DND-41 (cell line): Measurements from ENCODE around the gene ACVR1C.

ENCODE experiments used
- ATAC-seq: fragments of 200-7000 bp; cut with Tn5 transposase; 3 replicates; pipeline ENCODE4 v1.9.1; 2021; ENCODE audit warnings: low read depth; ENCODE audit not compliant: insufficient read depth
- DNase-seq: peaks from one replicate; pipeline ENCODE4 v3.0.0-alpha.2; 2020
- H2AFZ ChIP-seq: 2 replicates; pipeline ENCODE4 v1.6.0; 2012; ENCODE audit warnings: low read depth, low read length
- H3K27ac ChIP-seq: 2 replicates; pipeline ENCODE4 v1.5.1; 2012; ENCODE audit warnings: low read length, inconsistent platforms
- H3K27me3 ChIP-seq: fragments of 200-600 bp; sonication (generic); 2 replicates; pipeline ENCODE4 v1.6.0; 2012; ENCODE audit warnings: low read length, mild to moderate bottlenecking, inconsistent platforms; ENCODE audit not compliant: insufficient read depth, poor library complexity
- H3K36me3 ChIP-seq: 2 replicates; pipeline ENCODE4 v1.5.1; 2012; ENCODE audit warnings: low read length, inconsistent platforms; ENCODE audit not compliant: insufficient read depth
- H3K4me1 ChIP-seq: 2 replicates; pipeline ENCODE4 v1.5.1; 2012; ENCODE audit warnings: mild to moderate bottlenecking, low read length; ENCODE audit not compliant: insufficient read depth
- H3K4me2 ChIP-seq: 2 replicates; pipeline ENCODE4 v1.6.0; 2012; ENCODE audit warnings: mild to moderate bottlenecking, moderate library complexity, low read length, inconsistent platforms; ENCODE audit not compliant: insufficient read depth
- H3K4me3 ChIP-seq, 2 experiments: fragments of 200-600 bp in 1 of 2; shearing (Covaris generic) in 1 of 2; 2 replicates each; pipeline ENCODE4 v1.5.1; 2012 to 2016; ENCODE audit warnings: inconsistent platforms in 2 of 2, low read length in 2 of 2, mild to moderate bottlenecking in 2 of 2, low read depth in 1 of 2, moderate library complexity in 1 of 2
- H3K79me2 ChIP-seq: 2 replicates; pipeline ENCODE4 v1.6.0; 2012; ENCODE audit warnings: low read length, inconsistent platforms; ENCODE audit not compliant: insufficient read depth
- H3K9ac ChIP-seq: 2 replicates; pipeline ENCODE4 v1.6.0; 2012; ENCODE audit warnings: low read depth, mild to moderate bottlenecking, inconsistent platforms, low read length, moderate library complexity
- H3K9me3 ChIP-seq: 2 replicates; pipeline ENCODE4 v1.5.1; 2012; ENCODE audit warnings: low read length, moderate library complexity, mild to moderate bottlenecking, inconsistent platforms; ENCODE audit not compliant: insufficient read depth, severe bottlenecking
- H4K20me1 ChIP-seq: 2 replicates; pipeline ENCODE4 v1.6.0; 2012; ENCODE audit warnings: low read length; ENCODE audit not compliant: insufficient read depth
- CTCF ChIP-seq: IDR thresholded peaks from 2 replicates; pipeline ENCODE4 v1.5.1; 2012; ENCODE audit warnings: borderline replicate concordance, low read length, moderate library complexity, mild to moderate bottlenecking; ENCODE audit not compliant: poor library complexity, severe bottlenecking; ENCODE audit errors: extremely low read depth
- EZH2 ChIP-seq: IDR thresholded peaks from 3 replicates; pipeline ENCODE4 v1.6.1; 2012; ENCODE audit warnings: borderline replicate concordance, low read depth, mild to moderate bottlenecking, moderate library complexity, low read length, inconsistent platforms; ENCODE audit not compliant: severe bottlenecking

The ACVR1C gene

GRCh38 chr2:157557770-157558169 is 70.9 kb downstream of the ACVR1C start:
- Histone ChIP-seq H3K27ac (no peak overlapping the region), H3K79me2 (no peaks in the 10 kb centered on the region), H4K20me1 (no peaks in the 10 kb centered on the region), H3K4me1 (no peaks in the 10 kb centered on the region), H3K27me3 (no peaks in the 10 kb centered on the region), H3K9ac (no peak overlapping the region), H3K9me3 (no peaks in the 10 kb centered on the region), H3K4me2 (no peak overlapping the region), H2AFZ (no peak overlapping the region), H3K4me3 (no peak overlapping the region), H3K36me3 (no peaks in the 10 kb centered on the region)
- DNase-seq (no peak), ATAC-seq (no peak)
- TF ChIP-seq CTCF (no peak), EZH2 (no peak)

- no peaks in the 10 kb centered on the region for H3K79me2 ChIP-seq
- no peaks in the 10 kb centered on the region for H3K36me3 ChIP-seq
- DNase-seq = no peak
- no peaks in the 10 kb centered on the region for H3K27me3 ChIP-seq
- H3K4me2 ChIP-seq = no peak overlapping the region
- no peak overlapping the region for H3K27ac ChIP-seq
- no peak overlapping the region for H3K9ac ChIP-seq
- no peak overlapping the region for H2AFZ ChIP-seq
- H3K9me3 ChIP-seq = no peaks in the 10 kb centered on the region
- H3K4me3 ChIP-seq = no peak overlapping the region
- H3K4me1 ChIP-seq = no peaks in the 10 kb centered on the region
- TF ChIP-seq CTCF (no peak), EZH2 (no peak)
- ATAC-seq = no peak
- no peaks in the 10 kb centered on the region for H4K20me1 ChIP-seq
These were observed 88.6 kb downstream of the ACVR1C start for GRCh38 chr2:157540102-157540501.

GRCh38 chr2:157538064-157538463 is 90.6 kb downstream of the ACVR1C start:
- no peaks in the 10 kb centered on the region for H4K20me1 ChIP-seq
- ATAC-seq = no peak
- no peaks in the 10 kb centered on the region for H3K27me3 ChIP-seq
- no peak for TF ChIP-seq CTCF
- TF ChIP-seq EZH2 = no peak
- H3K79me2 ChIP-seq = no peaks in the 10 kb centered on the region
- no peaks in the 10 kb centered on the region for H3K9me3 ChIP-seq
- no peak overlapping the region for H3K9ac ChIP-seq
- no peak overlapping the region for H3K27ac ChIP-seq
- H3K4me3 ChIP-seq = no peak overlapping the region
- no peaks in the 10 kb centered on the region for H3K4me1 ChIP-seq
- H3K36me3 ChIP-seq = no peaks in the 10 kb centered on the region
- H3K4me2 ChIP-seq = no peak overlapping the region
- no peak for DNase-seq
- H2AFZ ChIP-seq = no peak overlapping the region

- Histone ChIP-seq H3K27me3 (no peaks in the 10 kb centered on the region), H3K4me1 (no peaks in the 10 kb centered on the region), H4K20me1 (no peaks in the 10 kb centered on the region), H3K27ac (no peak overlapping the region), H3K9me3 (no peaks in the 10 kb centered on the region), H3K36me3 (no peaks in the 10 kb centered on the region), H3K4me2 (no peak overlapping the region), H3K79me2 (no peaks in the 10 kb centered on the region), H2AFZ (no peak overlapping the region), H3K9ac (no peak overlapping the region), H3K4me3 (no peak overlapping the region)
- no peak for DNase-seq
- TF ChIP-seq EZH2 = no peak
- TF ChIP-seq CTCF = no peak
- ATAC-seq = no peak
These were observed 91.8 kb downstream of the ACVR1C start for GRCh38 chr2:157536815-157537214.
